GM18870 (cell line): ENCODE measurements around the gene SLC17A9.

Experiments used
- ATAC-seq: cut with Tn5 transposase; IDR thresholded peaks from one replicate; pipeline ENCODE4 v1.9.1; 2021; ENCODE audit warnings: moderate library complexity; ENCODE audit not compliant: unreplicated experiment

SLC17A9 gene

GRCh38 chr20:63015147-63015661 is 62.7 kb downstream of the SLC17A9 start:
- no peak for ATAC-seq

- ATAC-seq = no peak
Measured at GRCh38 chr20:63015662-63016361, 63.3 kb downstream of the SLC17A9 start.

GRCh38 chr20:63016514-63017075 is 64.1 kb downstream of the SLC17A9 start:
- no peak for ATAC-seq

- ATAC-seq = no peak
Measured at GRCh38 chr20:63017076-63017825, 64.7 kb downstream of the SLC17A9 start.

GRCh38 chr20:63017826-63018411 is 65.4 kb downstream of the SLC17A9 start:
- no peak for ATAC-seq
